22Rv1 (cell line): ENCODE measurements around the gene HDHD3.

Source experiments
- H3K27ac ChIP-seq: fragments of 450-650 bp; 2 replicates; pipeline ENCODE4 v1.5.1; 2017
- ZFX ChIP-seq: fragments of 450-650 bp; IDR thresholded peaks from 2 replicates; pipeline ENCODE4 v1.6.1; 2017; ENCODE audit warnings: antibody characterized with exemption, borderline replicate concordance
- TF ChIP-seq, protein P1 (sequence below): fragments of 450-650 bp; IDR thresholded peaks from 2 replicates; pipeline ENCODE4 v1.5.1; 2017; ENCODE audit warnings: mild to moderate bottlenecking

HDHD3 gene

DNA sequence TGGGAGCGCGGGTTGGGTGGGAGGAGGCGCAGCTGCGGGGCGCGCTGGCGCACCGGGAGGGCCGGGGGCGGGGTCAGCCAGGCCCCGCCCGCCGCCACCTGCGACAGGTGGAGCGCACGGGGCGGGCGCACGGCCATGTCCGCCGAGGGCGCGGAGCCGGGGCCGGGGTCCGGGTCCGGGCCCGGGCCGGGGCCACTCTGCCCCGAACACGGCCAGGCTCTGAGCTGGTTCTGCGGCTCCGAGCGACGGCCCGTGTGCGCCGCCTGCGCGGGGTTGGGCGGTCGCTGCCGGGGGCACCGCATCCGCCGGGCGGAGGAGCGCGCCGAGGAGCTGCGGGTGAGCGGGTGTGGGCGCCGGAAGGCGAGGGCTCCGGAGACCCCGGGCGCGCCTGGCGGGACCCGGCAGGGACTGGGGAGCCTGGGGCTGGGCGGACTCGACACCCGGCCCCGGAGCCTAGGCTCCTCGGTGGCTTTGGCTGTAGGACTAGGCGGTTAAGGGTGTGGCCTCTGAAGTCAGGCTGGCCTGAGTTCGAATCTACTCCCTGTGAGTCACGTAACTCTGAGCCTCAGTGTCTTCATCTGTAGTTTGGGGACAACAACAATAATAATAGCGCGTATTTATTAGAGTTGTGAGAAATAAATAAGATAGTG is 27.2 kb downstream of the HDHD3 start, which contains the start of gene BSPRY:
Gene BSPRY (plus strand): TSS at position 97 of the 650 bp plus-strand sequence. CDS start 39 bp downstream, at position 136.
- TF ChIP-seq, protein P1, sequence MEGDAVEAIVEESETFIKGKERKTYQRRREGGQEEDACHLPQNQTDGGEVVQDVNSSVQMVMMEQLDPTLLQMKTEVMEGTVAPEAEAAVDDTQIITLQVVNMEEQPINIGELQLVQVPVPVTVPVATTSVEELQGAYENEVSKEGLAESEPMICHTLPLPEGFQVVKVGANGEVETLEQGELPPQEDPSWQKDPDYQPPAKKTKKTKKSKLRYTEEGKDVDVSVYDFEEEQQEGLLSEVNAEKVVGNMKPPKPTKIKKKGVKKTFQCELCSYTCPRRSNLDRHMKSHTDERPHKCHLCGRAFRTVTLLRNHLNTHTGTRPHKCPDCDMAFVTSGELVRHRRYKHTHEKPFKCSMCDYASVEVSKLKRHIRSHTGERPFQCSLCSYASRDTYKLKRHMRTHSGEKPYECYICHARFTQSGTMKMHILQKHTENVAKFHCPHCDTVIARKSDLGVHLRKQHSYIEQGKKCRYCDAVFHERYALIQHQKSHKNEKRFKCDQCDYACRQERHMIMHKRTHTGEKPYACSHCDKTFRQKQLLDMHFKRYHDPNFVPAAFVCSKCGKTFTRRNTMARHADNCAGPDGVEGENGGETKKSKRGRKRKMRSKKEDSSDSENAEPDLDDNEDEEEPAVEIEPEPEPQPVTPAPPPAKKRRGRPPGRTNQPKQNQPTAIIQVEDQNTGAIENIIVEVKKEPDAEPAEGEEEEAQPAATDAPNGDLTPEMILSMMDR: 0 out of 2 replicates have a peak, but pooled peaks have one; percentile 6
- no peak for TF ChIP-seq ZFX
- peak within 1 kb of the TSS; percentile 51; the same call in 1 of the 2 replicates for H3K27ac ChIP-seq

DNA sequence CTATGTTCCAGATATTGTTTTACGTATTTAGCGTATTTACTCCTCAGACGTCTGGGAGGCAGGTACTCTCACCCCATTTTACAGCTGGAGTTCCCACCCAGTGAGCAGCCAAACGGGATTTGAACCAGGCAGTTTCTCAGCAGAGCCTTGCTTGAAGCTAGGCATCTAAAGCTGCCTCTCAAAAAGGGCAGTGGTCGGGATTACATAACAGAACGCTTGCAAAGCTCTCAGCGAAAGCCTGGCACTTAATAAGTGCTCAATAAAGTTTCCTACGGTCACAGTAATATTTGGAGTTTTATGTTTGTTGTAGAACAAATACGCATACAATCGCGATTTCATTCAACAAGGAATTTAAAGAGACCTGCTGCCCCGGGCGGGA is 27.7 kb downstream of the HDHD3 start:
- TF ChIP-seq ZFX: no peak
- TF ChIP-seq, protein P1: no peak
- H3K27ac ChIP-seq: peak overlapping the region; percentile 51; the same call in 1 of the 2 replicates

DNA sequence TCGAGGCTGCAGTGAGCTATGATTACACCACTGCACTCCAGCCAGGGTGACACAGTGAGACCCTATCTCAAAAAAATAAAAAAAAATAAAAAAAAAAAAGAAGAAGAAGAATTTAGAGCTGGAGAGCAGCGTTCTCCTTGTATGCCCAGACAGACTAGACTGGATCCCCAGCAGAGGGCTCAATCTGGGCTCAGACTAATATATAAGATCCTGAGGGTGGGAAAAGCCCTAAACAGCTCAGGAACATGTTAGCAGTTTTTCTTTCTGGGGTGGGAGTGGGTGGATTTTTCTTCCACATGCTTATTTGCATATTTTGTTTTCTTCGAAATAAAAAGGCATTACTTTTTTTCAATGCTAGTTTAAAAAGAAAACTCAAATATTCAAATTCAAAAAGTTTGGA is 28.3 kb downstream of the HDHD3 start:
- TF ChIP-seq, protein P1: no peak
- TF ChIP-seq ZFX: no peak
- H3K27ac ChIP-seq: no peak overlapping the region

DNA sequence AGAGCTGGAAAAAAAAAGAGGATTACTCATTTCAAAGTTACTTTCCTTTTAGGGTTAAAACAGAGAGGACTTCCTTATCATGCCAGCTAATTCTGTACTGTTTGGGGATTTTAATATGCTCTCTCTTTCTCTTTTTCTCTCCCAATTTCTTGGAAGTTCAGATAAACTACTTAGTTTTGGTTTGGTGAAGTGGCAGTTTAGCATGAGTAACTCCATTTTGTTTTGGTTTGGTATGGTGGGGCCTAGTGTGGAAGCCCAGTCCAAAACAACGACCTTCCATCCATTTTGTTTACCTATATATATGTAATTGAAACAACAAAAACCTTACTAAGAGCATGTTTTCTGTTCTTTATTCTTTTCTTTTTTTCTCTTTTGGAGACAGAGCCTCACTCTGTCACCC is 31.1 kb downstream of the HDHD3 start:
- TF ChIP-seq, protein P1: no peak
- TF ChIP-seq ZFX: no peak
- no peak overlapping the region for H3K27ac ChIP-seq

DNA sequence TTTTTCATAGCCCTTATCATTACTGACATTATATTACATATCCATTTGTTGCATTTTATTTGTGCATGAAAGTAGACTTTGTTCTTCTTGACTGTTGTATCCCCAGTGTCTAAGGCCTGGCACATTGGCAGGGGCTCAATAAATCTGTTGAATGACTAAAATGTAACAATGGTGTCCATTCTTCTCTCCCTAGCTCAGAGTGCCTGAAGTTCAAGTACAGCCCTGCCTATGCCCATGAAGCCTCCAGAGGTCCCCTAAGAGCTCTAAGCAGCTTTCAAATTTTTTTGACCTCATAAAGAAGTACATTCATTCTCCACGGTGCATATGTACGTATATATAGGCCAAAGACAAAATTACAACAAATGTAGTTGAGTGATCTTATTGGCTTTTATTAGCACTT is 31.6 kb downstream of the HDHD3 start:
- no peak overlapping the region for H3K27ac ChIP-seq
- no peak for TF ChIP-seq ZFX
- TF ChIP-seq, protein P1: no peak

DNA sequence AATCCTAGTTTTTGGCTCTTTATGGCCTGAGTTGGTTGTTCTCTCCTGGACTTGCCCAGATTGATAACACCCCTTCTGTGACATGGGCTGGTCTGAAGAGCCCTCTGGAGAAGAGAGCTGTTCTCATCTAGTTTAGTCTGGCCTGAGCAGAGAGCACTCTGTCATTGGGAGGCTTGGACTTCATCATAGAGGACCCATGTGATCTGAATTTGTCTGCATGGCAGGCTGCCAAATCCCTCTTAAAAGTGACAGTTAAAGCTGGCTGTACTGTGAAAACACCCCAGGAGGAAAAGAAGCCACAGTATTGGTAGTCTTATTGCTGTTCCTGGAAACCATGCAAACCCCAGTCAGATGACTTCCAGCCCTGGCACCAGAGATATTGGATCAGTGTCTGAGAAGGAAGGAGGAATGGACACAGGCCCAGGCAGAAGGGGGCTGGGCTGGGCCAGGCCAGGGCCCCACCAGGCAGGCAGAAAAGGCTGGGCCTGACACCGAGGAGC is 33.0 kb downstream of the HDHD3 start:
- H3K27ac ChIP-seq: no peak overlapping the region
- TF ChIP-seq, protein P1: no peak
- TF ChIP-seq ZFX: no peak

DNA sequence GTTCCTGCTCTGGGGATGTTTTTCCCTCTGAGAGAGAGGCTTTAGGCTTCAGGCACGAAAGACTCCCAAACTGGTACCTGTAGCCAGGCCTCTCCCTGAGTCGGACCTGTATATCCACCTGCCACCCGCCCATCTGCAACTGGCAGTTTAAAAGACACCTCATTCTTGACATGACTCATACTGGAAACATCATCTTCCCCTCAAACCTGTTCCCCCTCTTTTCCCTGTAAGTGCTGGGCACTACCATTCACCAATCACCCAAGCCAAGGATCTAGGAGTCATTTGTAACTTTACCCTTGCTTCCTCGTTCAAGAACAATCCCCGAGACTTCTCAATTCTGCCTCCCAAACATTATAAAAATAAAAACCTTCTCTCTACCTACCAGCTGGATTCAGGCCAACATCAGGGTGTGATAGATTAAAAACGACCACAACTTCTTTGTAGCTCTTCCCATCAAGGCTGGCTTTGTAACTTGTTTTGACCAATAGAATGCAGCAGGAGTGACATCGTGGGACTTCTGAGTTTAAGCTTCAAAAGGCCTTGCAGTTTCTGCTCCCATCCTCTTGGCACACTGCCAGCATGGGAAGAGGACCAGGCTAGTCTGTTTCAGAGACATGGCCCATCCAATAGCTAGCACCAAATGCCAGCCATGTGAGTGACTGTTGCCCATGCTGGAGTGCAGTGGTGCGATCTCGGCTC is 34.9 kb downstream of the HDHD3 start:
- TF ChIP-seq ZFX: no peak
- TF ChIP-seq, protein P1: no peak
- no peak overlapping the region for H3K27ac ChIP-seq
